H1 (cell line): ENCODE data around the gene LPP. TPM values are rescaled to one million over a fixed set of nuclear protein-coding genes. Genes with fewer than 3 reads are reported as not detected.

Source experiments
- EP300 ChIP-seq, 2 experiments: IDR thresholded peaks; 1 replicate in 1 of 2; 2 replicates in 1 of 2; pipeline ENCODE4 v1.6.1; 2011 to 2012; ENCODE audit warnings: low read depth in 2 of 2, low read length in 2 of 2, mild to moderate bottlenecking in 2 of 2, borderline replicate concordance in 1 of 2, inconsistent platforms in 1 of 2, moderate library complexity in 1 of 2
- NRF1 ChIP-seq: IDR thresholded peaks from 2 replicates; pipeline ENCODE4 v1.6.1; 2011; ENCODE audit warnings: mild to moderate bottlenecking, low read depth, low read length, improper control_type of control experiment
- RFX5 ChIP-seq: IDR thresholded peaks from 2 replicates; pipeline ENCODE4 v1.6.1; 2011; ENCODE audit warnings: low read depth, low read length, improper control_type of control experiment, borderline replicate concordance
- RNF2 ChIP-seq: fragments of 200-900, 300-1000 bp; sonication (generic); IDR thresholded peaks from 2 replicates; pipeline ENCODE4 v1.7.1; 2016; ENCODE audit warnings: borderline replicate concordance, low read depth, mild to moderate bottlenecking, antibody characterized with exemption, low read length; ENCODE audit not compliant: poor library complexity, severe bottlenecking; ENCODE audit errors: missing control alignments
- RXRA ChIP-seq: IDR thresholded peaks from 2 replicates; pipeline ENCODE4 v1.6.1; 2011; ENCODE audit warnings: low read depth, mild to moderate bottlenecking, low read length, moderate library complexity; ENCODE audit not compliant: insufficient read depth
- polyA plus RNA-seq, 7 experiments: library from polyadenylated mRNA; depleted of rRNA in 3 of 7; stranded (reverse) in 5 of 7; unstranded in 2 of 7; fragments of >200 nt in 5 of 7; fragments of 200-250 nt in 2 of 7; gene quantifications; 1 replicate in 5 of 7; 2 replicates in 1 of 7; 4 replicates in 1 of 7; pipeline versions ENCODE4 v1.2.1 to v1.2.3, GENCODE V29; 2011 to 2013; ENCODE audit warnings: missing spikeins in 2 of 7, mixed read lengths in 2 of 7
- total RNA-seq: library from RNA; stranded (reverse); fragmentation: NEBNext Ultra II Directional; extraction: Animal tissue kit (Norgen Biotek cat#: 25700); gene quantifications from 2 replicates; pipeline ENCODE4 v1.2.1, GENCODE V29; 2021
- TF ChIP-seq, protein P1 (sequence below): fragments of 300-600 bp; sonication (generic); IDR thresholded peaks from 2 replicates; pipeline ENCODE4 v1.7.1; 2012; ENCODE audit warnings: low read length, moderate library complexity, mild to moderate bottlenecking, inconsistent platforms; ENCODE audit not compliant: insufficient replicate concordance
- TF ChIP-seq, protein P2 (sequence below): IDR thresholded peaks from 2 replicates; pipeline ENCODE4 v1.6.1; 2011; ENCODE audit warnings: low read length, improper control_type of control experiment

LPP gene
- total and polyA plus RNA-seq, 2 of the 8 experiments (the other 6 are each of a cell fraction or from before 2014, with no cell fraction given), result 10.0 to 53.3 TPM

DNA sequence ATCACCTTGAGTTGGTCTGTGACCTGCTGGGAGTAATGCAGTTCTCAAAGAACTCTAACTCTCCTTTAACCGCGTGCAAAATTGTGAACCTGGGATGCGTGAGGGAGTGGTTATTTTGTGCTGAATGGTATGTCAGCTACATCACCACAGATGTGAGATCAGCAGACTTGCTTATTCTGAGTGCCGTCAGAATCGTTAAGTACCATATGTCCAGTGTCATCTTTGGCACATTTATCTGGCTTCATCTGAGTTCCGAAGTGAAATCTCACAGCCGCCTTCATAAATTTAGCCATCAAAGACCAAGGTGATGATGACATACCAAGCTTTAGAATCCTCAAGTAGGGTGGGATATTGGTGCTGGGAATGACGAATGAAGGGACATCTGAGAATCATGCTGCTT is 670.6 kb downstream of the LPP start (continued):
- TF ChIP-seq, protein P1, sequence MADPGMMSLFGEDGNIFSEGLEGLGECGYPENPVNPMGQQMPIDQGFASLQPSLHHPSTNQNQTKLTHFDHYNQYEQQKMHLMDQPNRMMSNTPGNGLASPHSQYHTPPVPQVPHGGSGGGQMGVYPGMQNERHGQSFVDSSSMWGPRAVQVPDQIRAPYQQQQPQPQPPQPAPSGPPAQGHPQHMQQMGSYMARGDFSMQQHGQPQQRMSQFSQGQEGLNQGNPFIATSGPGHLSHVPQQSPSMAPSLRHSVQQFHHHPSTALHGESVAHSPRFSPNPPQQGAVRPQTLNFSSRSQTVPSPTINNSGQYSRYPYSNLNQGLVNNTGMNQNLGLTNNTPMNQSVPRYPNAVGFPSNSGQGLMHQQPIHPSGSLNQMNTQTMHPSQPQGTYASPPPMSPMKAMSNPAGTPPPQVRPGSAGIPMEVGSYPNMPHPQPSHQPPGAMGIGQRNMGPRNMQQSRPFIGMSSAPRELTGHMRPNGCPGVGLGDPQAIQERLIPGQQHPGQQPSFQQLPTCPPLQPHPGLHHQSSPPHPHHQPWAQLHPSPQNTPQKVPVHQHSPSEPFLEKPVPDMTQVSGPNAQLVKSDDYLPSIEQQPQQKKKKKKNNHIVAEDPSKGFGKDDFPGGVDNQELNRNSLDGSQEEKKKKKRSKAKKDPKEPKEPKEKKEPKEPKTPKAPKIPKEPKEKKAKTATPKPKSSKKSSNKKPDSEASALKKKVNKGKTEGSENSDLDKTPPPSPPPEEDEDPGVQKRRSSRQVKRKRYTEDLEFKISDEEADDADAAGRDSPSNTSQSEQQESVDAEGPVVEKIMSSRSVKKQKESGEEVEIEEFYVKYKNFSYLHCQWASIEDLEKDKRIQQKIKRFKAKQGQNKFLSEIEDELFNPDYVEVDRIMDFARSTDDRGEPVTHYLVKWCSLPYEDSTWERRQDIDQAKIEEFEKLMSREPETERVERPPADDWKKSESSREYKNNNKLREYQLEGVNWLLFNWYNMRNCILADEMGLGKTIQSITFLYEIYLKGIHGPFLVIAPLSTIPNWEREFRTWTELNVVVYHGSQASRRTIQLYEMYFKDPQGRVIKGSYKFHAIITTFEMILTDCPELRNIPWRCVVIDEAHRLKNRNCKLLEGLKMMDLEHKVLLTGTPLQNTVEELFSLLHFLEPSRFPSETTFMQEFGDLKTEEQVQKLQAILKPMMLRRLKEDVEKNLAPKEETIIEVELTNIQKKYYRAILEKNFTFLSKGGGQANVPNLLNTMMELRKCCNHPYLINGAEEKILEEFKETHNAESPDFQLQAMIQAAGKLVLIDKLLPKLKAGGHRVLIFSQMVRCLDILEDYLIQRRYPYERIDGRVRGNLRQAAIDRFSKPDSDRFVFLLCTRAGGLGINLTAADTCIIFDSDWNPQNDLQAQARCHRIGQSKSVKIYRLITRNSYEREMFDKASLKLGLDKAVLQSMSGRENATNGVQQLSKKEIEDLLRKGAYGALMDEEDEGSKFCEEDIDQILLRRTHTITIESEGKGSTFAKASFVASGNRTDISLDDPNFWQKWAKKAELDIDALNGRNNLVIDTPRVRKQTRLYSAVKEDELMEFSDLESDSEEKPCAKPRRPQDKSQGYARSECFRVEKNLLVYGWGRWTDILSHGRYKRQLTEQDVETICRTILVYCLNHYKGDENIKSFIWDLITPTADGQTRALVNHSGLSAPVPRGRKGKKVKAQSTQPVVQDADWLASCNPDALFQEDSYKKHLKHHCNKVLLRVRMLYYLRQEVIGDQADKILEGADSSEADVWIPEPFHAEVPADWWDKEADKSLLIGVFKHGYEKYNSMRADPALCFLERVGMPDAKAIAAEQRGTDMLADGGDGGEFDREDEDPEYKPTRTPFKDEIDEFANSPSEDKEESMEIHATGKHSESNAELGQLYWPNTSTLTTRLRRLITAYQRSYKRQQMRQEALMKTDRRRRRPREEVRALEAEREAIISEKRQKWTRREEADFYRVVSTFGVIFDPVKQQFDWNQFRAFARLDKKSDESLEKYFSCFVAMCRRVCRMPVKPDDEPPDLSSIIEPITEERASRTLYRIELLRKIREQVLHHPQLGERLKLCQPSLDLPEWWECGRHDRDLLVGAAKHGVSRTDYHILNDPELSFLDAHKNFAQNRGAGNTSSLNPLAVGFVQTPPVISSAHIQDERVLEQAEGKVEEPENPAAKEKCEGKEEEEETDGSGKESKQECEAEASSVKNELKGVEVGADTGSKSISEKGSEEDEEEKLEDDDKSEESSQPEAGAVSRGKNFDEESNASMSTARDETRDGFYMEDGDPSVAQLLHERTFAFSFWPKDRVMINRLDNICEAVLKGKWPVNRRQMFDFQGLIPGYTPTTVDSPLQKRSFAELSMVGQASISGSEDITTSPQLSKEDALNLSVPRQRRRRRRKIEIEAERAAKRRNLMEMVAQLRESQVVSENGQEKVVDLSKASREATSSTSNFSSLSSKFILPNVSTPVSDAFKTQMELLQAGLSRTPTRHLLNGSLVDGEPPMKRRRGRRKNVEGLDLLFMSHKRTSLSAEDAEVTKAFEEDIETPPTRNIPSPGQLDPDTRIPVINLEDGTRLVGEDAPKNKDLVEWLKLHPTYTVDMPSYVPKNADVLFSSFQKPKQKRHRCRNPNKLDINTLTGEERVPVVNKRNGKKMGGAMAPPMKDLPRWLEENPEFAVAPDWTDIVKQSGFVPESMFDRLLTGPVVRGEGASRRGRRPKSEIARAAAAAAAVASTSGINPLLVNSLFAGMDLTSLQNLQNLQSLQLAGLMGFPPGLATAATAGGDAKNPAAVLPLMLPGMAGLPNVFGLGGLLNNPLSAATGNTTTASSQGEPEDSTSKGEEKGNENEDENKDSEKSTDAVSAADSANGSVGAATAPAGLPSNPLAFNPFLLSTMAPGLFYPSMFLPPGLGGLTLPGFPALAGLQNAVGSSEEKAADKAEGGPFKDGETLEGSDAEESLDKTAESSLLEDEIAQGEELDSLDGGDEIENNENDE, result no peak
- TF ChIP-seq RNF2 (no peak), RFX5 (no peak), NRF1 (no peak), EP300 (IDR thresholded peaks at IDR 0.05; ENCODE audit: borderline replicate concordance in 1 of 2, low read depth in 2 of 2, low read length in 2 of 2) (no peak), RXRA (no peak)
- TF ChIP-seq, protein P2, sequence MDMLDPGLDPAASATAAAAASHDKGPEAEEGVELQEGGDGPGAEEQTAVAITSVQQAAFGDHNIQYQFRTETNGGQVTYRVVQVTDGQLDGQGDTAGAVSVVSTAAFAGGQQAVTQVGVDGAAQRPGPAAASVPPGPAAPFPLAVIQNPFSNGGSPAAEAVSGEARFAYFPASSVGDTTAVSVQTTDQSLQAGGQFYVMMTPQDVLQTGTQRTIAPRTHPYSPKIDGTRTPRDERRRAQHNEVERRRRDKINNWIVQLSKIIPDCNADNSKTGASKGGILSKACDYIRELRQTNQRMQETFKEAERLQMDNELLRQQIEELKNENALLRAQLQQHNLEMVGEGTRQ, result no peak
